Measurements from ENCODE around the gene HIP1.
"Not testable (repeated sequence)": the region's sequence is repeated elsewhere in the genome, so short reads cannot be mapped to it uniquely, and the experiment has no call there.

HIP1 gene

GRCh38 chr7:75717746-75718145 lies 21.0 kb downstream of the HIP1 start:
- not testable (repeated sequence) for H3K23ac ChIP-seq (ENCODE audit: low read length); H3K4ac ChIP-seq (ENCODE audit: low read depth, low read length); H3K79me2 ChIP-seq (ENCODE audit: control insufficient read depth, insufficient read depth, low read length, poor library complexity); H2BK12ac ChIP-seq (ENCODE audit: low read length); H2BK5ac ChIP-seq (ENCODE audit: low read depth, low read length, poor library complexity); H3K27me3 ChIP-seq (ENCODE audit: insufficient read depth, low read length); H3K79me1 ChIP-seq (ENCODE audit: low read length); H3K9me3 ChIP-seq (ENCODE audit: insufficient read depth, low read depth, low read length); H3K14ac ChIP-seq (ENCODE audit: low read length); H2AFZ ChIP-seq (ENCODE audit: insufficient read depth, low read length, poor library complexity); H3K36me3 ChIP-seq (ENCODE audit: control insufficient read depth in 1 of 2, insufficient read depth in 2 of 2, low read length in 2 of 2); H2AK5ac ChIP-seq (ENCODE audit: low read length); H3K4me2 ChIP-seq (ENCODE audit: low read length); H3K9ac ChIP-seq (ENCODE audit: low read length); H4K12ac ChIP-seq (ENCODE audit: low read depth, low read length); H3K27ac ChIP-seq (ENCODE audit: low read depth, low read length); H3K4me3 ChIP-seq (ENCODE audit: low read depth, low read length); H3K18ac ChIP-seq (ENCODE audit: low read length); H4K91ac ChIP-seq (ENCODE audit: low read depth, low read length); H2BK120ac ChIP-seq (ENCODE audit: insufficient read depth, low read length, poor library complexity); H4K8ac ChIP-seq (ENCODE audit: low read depth, low read length)
- DNase-seq: peak; percentile 60 to 77
- WGBS (ENCODE audit: extremely low coverage, insufficient coverage, insufficient read length): no CpG with 5 or more reads among the region's 3 CpGs
- H3K4me1 ChIP-seq (ENCODE audit: control insufficient read depth in 1 of 2, insufficient read depth in 2 of 2, low read length in 2 of 2): peaks cover 7 to 10% of the 10 kb centered on the region in 2 experiments

GRCh38 chr7:75716992-75717626 lies 21.6 kb downstream of the HIP1 start:
- no peak overlapping the region for H4K8ac ChIP-seq (ENCODE audit: low read depth, low read length)
- H3K4ac ChIP-seq (ENCODE audit: low read depth, low read length): no peak overlapping the region
- peaks cover 7 to 13% of the 10 kb centered on the region in 2 experiments for H3K4me1 ChIP-seq (ENCODE audit: control insufficient read depth in 1 of 2, insufficient read depth in 2 of 2, low read length in 2 of 2)
- H3K14ac ChIP-seq (ENCODE audit: low read length): no peak overlapping the region
- H2BK5ac ChIP-seq (ENCODE audit: low read depth, low read length, poor library complexity): no peak overlapping the region
- no peak overlapping the region for H3K27ac ChIP-seq (ENCODE audit: low read depth, low read length)
- H2BK12ac ChIP-seq (ENCODE audit: low read length): no peak overlapping the region
- no peak overlapping the region for H3K4me2 ChIP-seq (ENCODE audit: low read length)
- no peak overlapping the region for H2BK120ac ChIP-seq (ENCODE audit: insufficient read depth, low read length, poor library complexity)
- H2AK5ac ChIP-seq (ENCODE audit: low read length): no peak overlapping the region
- WGBS (ENCODE audit: extremely low coverage, insufficient coverage, insufficient read length): no CpG with 5 or more reads among the region's 9 CpGs
- no peaks in the 10 kb centered on the region for H3K9me3 ChIP-seq (ENCODE audit: insufficient read depth, low read depth, low read length)
- no peak overlapping the region for H3K9ac ChIP-seq (ENCODE audit: low read length)
- H4K12ac ChIP-seq (ENCODE audit: low read depth, low read length): no peak overlapping the region
- no peaks in the 10 kb centered on the region for H3K79me2 ChIP-seq (ENCODE audit: control insufficient read depth, insufficient read depth, low read length, poor library complexity)
- no peak overlapping the region for H3K4me3 ChIP-seq (ENCODE audit: low read depth, low read length)
- no peak overlapping the region for H2AFZ ChIP-seq (ENCODE audit: insufficient read depth, low read length, poor library complexity)
- H3K23ac ChIP-seq (ENCODE audit: low read length): no peak overlapping the region
- H3K79me1 ChIP-seq (ENCODE audit: low read length): peaks cover 4% of the 10 kb centered on the region
- no peaks in the 10 kb centered on the region for H3K36me3 ChIP-seq (ENCODE audit: control insufficient read depth in 1 of 2, insufficient read depth in 2 of 2, low read length in 2 of 2)
- DNase-seq: peak; percentile 88 to 97
- no peak overlapping the region for H3K18ac ChIP-seq (ENCODE audit: low read length)
- no peaks in the 10 kb centered on the region for H3K27me3 ChIP-seq (ENCODE audit: insufficient read depth, low read length)
- H4K91ac ChIP-seq (ENCODE audit: low read depth, low read length): no peak overlapping the region

GRCh38 chr7:75715864-75716263 lies 22.9 kb downstream of the HIP1 start:
- no peak overlapping the region for H2BK12ac ChIP-seq (ENCODE audit: low read length)
- peaks cover 10 to 17% of the 10 kb centered on the region in 2 experiments for H3K4me1 ChIP-seq (ENCODE audit: control insufficient read depth in 1 of 2, insufficient read depth in 2 of 2, low read length in 2 of 2)
- DNase-seq: no peak
- no peaks in the 10 kb centered on the region for H3K9me3 ChIP-seq (ENCODE audit: insufficient read depth, low read depth, low read length)
- no peaks in the 10 kb centered on the region for H3K79me2 ChIP-seq (ENCODE audit: control insufficient read depth, insufficient read depth, low read length, poor library complexity)
- H2AK5ac ChIP-seq (ENCODE audit: low read length): no peak overlapping the region
- no peak overlapping the region for H2BK120ac ChIP-seq (ENCODE audit: insufficient read depth, low read length, poor library complexity)
- H4K8ac ChIP-seq (ENCODE audit: low read depth, low read length): no peak overlapping the region
- H3K4me2 ChIP-seq (ENCODE audit: low read length): no peak overlapping the region
- H3K23ac ChIP-seq (ENCODE audit: low read length): no peak overlapping the region
- H3K14ac ChIP-seq (ENCODE audit: low read length): no peak overlapping the region
- no peak overlapping the region for H3K4ac ChIP-seq (ENCODE audit: low read depth, low read length)
- no peak overlapping the region for H2BK5ac ChIP-seq (ENCODE audit: low read depth, low read length, poor library complexity)
- H3K27ac ChIP-seq (ENCODE audit: low read depth, low read length): no peak overlapping the region
- no peaks in the 10 kb centered on the region for H3K27me3 ChIP-seq (ENCODE audit: insufficient read depth, low read length)
- H4K91ac ChIP-seq (ENCODE audit: low read depth, low read length): no peak overlapping the region
- H3K4me3 ChIP-seq (ENCODE audit: low read depth, low read length): no peak overlapping the region
- no peaks in the 10 kb centered on the region for H3K36me3 ChIP-seq (ENCODE audit: control insufficient read depth in 1 of 2, insufficient read depth in 2 of 2, low read length in 2 of 2)
- peaks cover 4% of the 10 kb centered on the region for H3K79me1 ChIP-seq (ENCODE audit: low read length)
- H2AFZ ChIP-seq (ENCODE audit: insufficient read depth, low read length, poor library complexity): no peak overlapping the region
- no CpG with 5 or more reads among the region's 7 CpGs for WGBS (ENCODE audit: extremely low coverage, insufficient coverage, insufficient read length)
- no peak overlapping the region for H4K12ac ChIP-seq (ENCODE audit: low read depth, low read length)
- no peak overlapping the region for H3K18ac ChIP-seq (ENCODE audit: low read length)
- H3K9ac ChIP-seq (ENCODE audit: low read length): no peak overlapping the region

GRCh38 chr7:75712517-75713361 lies 26.0 kb downstream of the HIP1 start:
- H3K79me2 ChIP-seq (ENCODE audit: control insufficient read depth, insufficient read depth, low read length, poor library complexity): no peaks in the 10 kb centered on the region
- H2BK5ac ChIP-seq (ENCODE audit: low read depth, low read length, poor library complexity): no peak overlapping the region
- peak overlapping the region; percentile 30 for H4K91ac ChIP-seq (ENCODE audit: low read depth, low read length)
- peak overlapping the region; percentile 22 for H3K4me2 ChIP-seq (ENCODE audit: low read length)
- WGBS (ENCODE audit: extremely low coverage, insufficient coverage, insufficient read length): no CpG with 5 or more reads among the region's 4 CpGs
- peak overlapping the region; percentile 9 for H3K18ac ChIP-seq (ENCODE audit: low read length)
- no peak overlapping the region for H3K23ac ChIP-seq (ENCODE audit: low read length)
- peak overlapping the region; percentile 77 for H3K27ac ChIP-seq (ENCODE audit: low read depth, low read length)
- H4K8ac ChIP-seq (ENCODE audit: low read depth, low read length): no peak overlapping the region
- peak overlapping the region; percentile 8 for H2BK120ac ChIP-seq (ENCODE audit: insufficient read depth, low read length, poor library complexity)
- H3K79me1 ChIP-seq (ENCODE audit: low read length): peaks cover 6% of the 10 kb centered on the region
- H2AK5ac ChIP-seq (ENCODE audit: low read length): peak overlapping the region; percentile 83
- H4K12ac ChIP-seq (ENCODE audit: low read depth, low read length): no peak overlapping the region
- no peaks in the 10 kb centered on the region for H3K27me3 ChIP-seq (ENCODE audit: insufficient read depth, low read length)
- H3K9ac ChIP-seq (ENCODE audit: low read length): no peak overlapping the region
- peak overlapping the region; percentile 59 for H2BK12ac ChIP-seq (ENCODE audit: low read length)
- no peak overlapping the region for H3K4ac ChIP-seq (ENCODE audit: low read depth, low read length)
- H3K4me3 ChIP-seq (ENCODE audit: low read depth, low read length): no peak overlapping the region
- peak overlapping the region; percentile 6 for H3K14ac ChIP-seq (ENCODE audit: low read length)
- H3K9me3 ChIP-seq (ENCODE audit: insufficient read depth, low read depth, low read length): no peaks in the 10 kb centered on the region
- no peak overlapping the region for H2AFZ ChIP-seq (ENCODE audit: insufficient read depth, low read length, poor library complexity)
- no peaks in the 10 kb centered on the region for H3K36me3 ChIP-seq (ENCODE audit: control insufficient read depth in 1 of 2, insufficient read depth in 2 of 2, low read length in 2 of 2)
- peaks cover 10 to 14% of the 10 kb centered on the region in 2 experiments for H3K4me1 ChIP-seq (ENCODE audit: control insufficient read depth in 1 of 2, insufficient read depth in 2 of 2, low read length in 2 of 2)
- DNase-seq: no peak

All from trophoblast cell (in vitro differentiated cells and primary cell).